Upper lobe of left lung (tissue), 4 donors: Measurements from ENCODE around the gene KRT81.

ENCODE experiments used
- EP300 ChIP-seq, 4 donors: sonication (generic); formaldehyde crosslinking; IDR thresholded peaks; one replicate each; pipeline ENCODE4 v1.5.1; 2017; ENCODE audit warnings: antibody characterized with exemption in 4 of 4, control low read depth in 2 of 4
- TF ChIP-seq, protein P1 (sequence below), 6 experiments: fragments of 450-650 bp in 4 of 6; fragments of 200-600 bp in 2 of 6; sonication (generic) in 2 of 6; IDR thresholded peaks; one replicate each; pipeline ENCODE4 v1.5.1; 2016 to 2019; ENCODE audit warnings: antibody characterized with exemption in 6 of 6

DNA sequence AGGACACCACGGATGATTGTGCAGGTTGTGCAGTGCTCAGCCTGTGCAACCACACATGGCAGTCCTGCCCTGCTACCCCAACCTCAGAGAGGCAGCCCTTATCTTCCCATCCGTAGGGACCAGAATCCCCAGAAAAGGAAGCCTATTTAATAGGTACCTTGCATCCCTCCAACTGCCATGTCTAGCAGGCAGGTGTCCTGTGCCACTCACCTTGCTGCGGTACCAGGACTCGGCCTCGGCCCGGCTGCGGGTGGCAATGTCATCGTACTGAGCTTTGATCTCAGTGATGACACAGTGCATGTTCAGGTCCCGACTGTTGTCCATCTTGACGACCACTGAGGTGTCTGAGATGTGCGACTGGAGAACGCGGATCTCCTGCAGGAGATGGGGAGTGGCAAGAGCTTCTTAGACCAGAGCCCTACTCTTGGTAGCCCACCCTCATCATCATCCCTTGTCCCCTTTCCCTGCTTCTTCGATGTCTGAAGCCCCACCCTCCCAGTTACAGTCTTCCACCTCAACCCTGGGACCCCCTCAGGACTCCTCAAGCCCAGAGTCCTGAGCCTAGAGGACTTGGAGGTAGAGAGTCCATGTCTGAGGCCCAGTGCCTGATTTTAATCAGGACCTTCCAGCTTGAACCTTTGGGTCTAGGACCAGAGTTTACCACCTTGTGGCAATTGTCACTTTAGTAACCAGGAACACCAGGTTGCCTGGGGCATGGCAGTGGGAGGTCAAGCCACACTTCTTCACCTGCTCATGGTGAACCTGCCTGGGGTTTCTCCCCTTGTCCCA lies 37.7 kb downstream of the KRT81 start:
- TF ChIP-seq, protein P1, sequence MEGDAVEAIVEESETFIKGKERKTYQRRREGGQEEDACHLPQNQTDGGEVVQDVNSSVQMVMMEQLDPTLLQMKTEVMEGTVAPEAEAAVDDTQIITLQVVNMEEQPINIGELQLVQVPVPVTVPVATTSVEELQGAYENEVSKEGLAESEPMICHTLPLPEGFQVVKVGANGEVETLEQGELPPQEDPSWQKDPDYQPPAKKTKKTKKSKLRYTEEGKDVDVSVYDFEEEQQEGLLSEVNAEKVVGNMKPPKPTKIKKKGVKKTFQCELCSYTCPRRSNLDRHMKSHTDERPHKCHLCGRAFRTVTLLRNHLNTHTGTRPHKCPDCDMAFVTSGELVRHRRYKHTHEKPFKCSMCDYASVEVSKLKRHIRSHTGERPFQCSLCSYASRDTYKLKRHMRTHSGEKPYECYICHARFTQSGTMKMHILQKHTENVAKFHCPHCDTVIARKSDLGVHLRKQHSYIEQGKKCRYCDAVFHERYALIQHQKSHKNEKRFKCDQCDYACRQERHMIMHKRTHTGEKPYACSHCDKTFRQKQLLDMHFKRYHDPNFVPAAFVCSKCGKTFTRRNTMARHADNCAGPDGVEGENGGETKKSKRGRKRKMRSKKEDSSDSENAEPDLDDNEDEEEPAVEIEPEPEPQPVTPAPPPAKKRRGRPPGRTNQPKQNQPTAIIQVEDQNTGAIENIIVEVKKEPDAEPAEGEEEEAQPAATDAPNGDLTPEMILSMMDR (IDR thresholded peaks at IDR 0.05): no peak
- TF ChIP-seq EP300 (IDR thresholded peaks at IDR 0.05): no peak
